GM12878 (cell line): ENCODE measurements around the gene CCR5AS.

Experiments used
- CEBPB ChIP-seq, 2 experiments: fragments of 150-350 bp in 1 of 2; IDR thresholded peaks; 2 replicates each; pipeline ENCODE4 v1.6.1; 2012 to 2014; ENCODE audit warnings: low read depth in 2 of 2, low read length in 2 of 2, borderline replicate concordance in 1 of 2, inconsistent platforms in 1 of 2
- EP300 ChIP-seq, 2 experiments: fragments of 150-350 bp in 1 of 2; IDR thresholded peaks; 2 replicates each; pipeline ENCODE4 v1.6.1; 2011 to 2012; ENCODE audit warnings: low read depth in 2 of 2, low read length in 2 of 2, borderline replicate concordance in 1 of 2, improper control_type of control experiment in 1 of 2, inconsistent platforms in 1 of 2; ENCODE audit not compliant: control insufficient read depth in 1 of 2
- MYB ChIP-seq: fragments of 150-350 bp; IDR thresholded peaks from 2 replicates; pipeline ENCODE4 v1.6.1; 2014; ENCODE audit warnings: mild to moderate bottlenecking, low read depth, low read length, borderline replicate concordance
- NRF1 ChIP-seq: conservative IDR thresholded peaks from 2 replicates; pipeline ENCODE4 v1.6.1; 2011; ENCODE audit warnings: mild to moderate bottlenecking, low read depth, low read length, improper control_type of control experiment
- TF ChIP-seq, protein P1 (sequence below), 3 experiments: IDR thresholded peaks in 2 of 3; conservative IDR thresholded peaks in 1 of 3; 2 replicates each; pipeline ENCODE4 v1.5.1; 2011; ENCODE audit warnings: low read depth in 3 of 3, low read length in 3 of 3, mild to moderate bottlenecking in 3 of 3, control low read depth in 2 of 3, moderate library complexity in 2 of 3, inconsistent platforms in 1 of 3, mixed read lengths in 1 of 3; ENCODE audit not compliant: control insufficient read depth in 2 of 3, insufficient read depth in 1 of 3; ENCODE audit errors: extremely low read depth in 1 of 3

DNA sequence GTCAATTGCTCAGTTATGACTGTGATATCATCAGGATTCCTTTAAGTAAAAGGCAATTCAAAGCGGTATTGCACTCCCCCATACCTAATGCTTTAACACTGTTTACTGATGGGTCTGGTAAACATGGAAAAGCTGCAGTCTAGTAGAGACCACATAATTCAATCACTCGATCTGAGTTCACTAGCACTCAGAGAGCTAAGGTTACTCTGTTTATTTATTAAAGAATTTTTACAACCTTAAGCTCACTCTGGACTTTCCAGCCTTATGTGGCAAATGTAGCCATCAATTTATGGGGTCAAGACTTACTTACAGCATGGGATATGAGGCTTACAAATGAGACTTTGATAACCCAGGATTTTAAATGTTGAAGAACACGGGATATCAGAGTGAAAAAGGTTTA, 71.3 kb downstream of the CCR5AS start:
- TF ChIP-seq CEBPB (IDR thresholded peaks at IDR 0.05; ENCODE audit: borderline replicate concordance in 1 of 2, low read depth in 2 of 2, low read length in 2 of 2), result no peak
- no peak for TF ChIP-seq NRF1
- TF ChIP-seq, protein P1, sequence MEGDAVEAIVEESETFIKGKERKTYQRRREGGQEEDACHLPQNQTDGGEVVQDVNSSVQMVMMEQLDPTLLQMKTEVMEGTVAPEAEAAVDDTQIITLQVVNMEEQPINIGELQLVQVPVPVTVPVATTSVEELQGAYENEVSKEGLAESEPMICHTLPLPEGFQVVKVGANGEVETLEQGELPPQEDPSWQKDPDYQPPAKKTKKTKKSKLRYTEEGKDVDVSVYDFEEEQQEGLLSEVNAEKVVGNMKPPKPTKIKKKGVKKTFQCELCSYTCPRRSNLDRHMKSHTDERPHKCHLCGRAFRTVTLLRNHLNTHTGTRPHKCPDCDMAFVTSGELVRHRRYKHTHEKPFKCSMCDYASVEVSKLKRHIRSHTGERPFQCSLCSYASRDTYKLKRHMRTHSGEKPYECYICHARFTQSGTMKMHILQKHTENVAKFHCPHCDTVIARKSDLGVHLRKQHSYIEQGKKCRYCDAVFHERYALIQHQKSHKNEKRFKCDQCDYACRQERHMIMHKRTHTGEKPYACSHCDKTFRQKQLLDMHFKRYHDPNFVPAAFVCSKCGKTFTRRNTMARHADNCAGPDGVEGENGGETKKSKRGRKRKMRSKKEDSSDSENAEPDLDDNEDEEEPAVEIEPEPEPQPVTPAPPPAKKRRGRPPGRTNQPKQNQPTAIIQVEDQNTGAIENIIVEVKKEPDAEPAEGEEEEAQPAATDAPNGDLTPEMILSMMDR (IDR thresholded peaks at IDR 0.05 in 2 of 3, conservative IDR thresholded peaks at IDR 0.05 in 1 of 3; ENCODE audit: control insufficient read depth in 2 of 3, extremely low read depth in 1 of 3, insufficient read depth in 1 of 3, low read depth in 3 of 3, low read length in 3 of 3), result no peak
- TF ChIP-seq EP300 (IDR thresholded peaks at IDR 0.05; ENCODE audit: borderline replicate concordance in 1 of 2, control insufficient read depth in 1 of 2, low read depth in 2 of 2, low read length in 2 of 2), result no peak
- TF ChIP-seq MYB, result no peak
